K562 (cell line): ENCODE data around the gene OCIAD2. TPM values are rescaled to one million over a fixed set of nuclear protein-coding genes. Genes with fewer than 3 reads are reported as not detected.

ENCODE experiments used
- ATAC-seq: fragments of 200-7000 bp; cut with Tn5 transposase; 3 replicates; pipeline ENCODE4 v1.9.1; 2020; ENCODE audit warnings: moderate library complexity
- BruUV-seq: library from RNA; stranded (reverse); fragments of 400-500 nt; replicated peaks from 2 replicates; lab custom pipeline; 2021; lab: Mats Ljungman, UMichigan
- CTCF ChIA-PET: fragments of 300-600 bp; formaldehyde crosslinking; extraction: SDS; loops from one replicate; lab custom pipeline; 2021; ENCODE audit warnings: low intra/inter-chr PET ratio; lab: Yijun Ruan, JAX
- POLR2A ChIA-PET: fragments of 300-600, 350-650 bp; sonication (Branson Sonifier 250); formaldehyde crosslinking; extraction: SDS; loops from one replicate; lab custom pipeline; 2021; ENCODE audit warnings: antibody characterized with exemption, inconsistent platforms; lab: Yijun Ruan, JAX
- DNase-seq, 4 experiments: peaks; one replicate each; pipeline versions ENCODE4 v3.0.0 to v3.0.0-alpha.2; 2011 to 2018; ENCODE audit warnings: low spot score in 3 of 4, mixed read lengths in 3 of 4; ENCODE audit errors: extremely low read depth in 1 of 4
- FAIRE-seq: peaks from 2 replicates; lab custom pipeline; 2011; peaks lifted over from hg19 to GRCh38; lab: Jason Lieb, UNC
- H2AFZ ChIP-seq: 2 replicates; pipeline ENCODE4 v1.6.0; 2011; ENCODE audit warnings: low read depth, low read length, control low read depth, inconsistent platforms
- H3K27ac ChIP-seq: fragments of 200-600 bp; 3 replicates; pipeline ENCODE4 v1.8.0; 2011; ENCODE audit warnings: low read depth, mild to moderate bottlenecking, control low read depth, inconsistent platforms, low read length, moderate library complexity, mixed read lengths; ENCODE audit errors: extremely low read depth
- H3K27me3 ChIP-seq, 2 experiments: fragments of 300-600 bp in 1 of 2; 2 replicates in 1 of 2; 3 replicates in 1 of 2; pipeline versions ENCODE4 v1.6.0 to v1.8.0; 2011; ENCODE audit warnings: inconsistent platforms in 2 of 2, low read length in 2 of 2, mild to moderate bottlenecking in 1 of 2, mixed read lengths in 1 of 2, moderate library complexity in 1 of 2; ENCODE audit not compliant: control insufficient read depth in 2 of 2, insufficient read depth in 2 of 2
- H3K36me3 ChIP-seq: fragments of 300-600 bp; 3 replicates; pipeline ENCODE4 v1.8.0; 2011; ENCODE audit warnings: mild to moderate bottlenecking, low read length, inconsistent platforms; ENCODE audit not compliant: control insufficient read depth, insufficient read depth
- H3K4me1 ChIP-seq, 2 experiments: fragments of 200-600 bp in 1 of 2; replicated peaks in 1 of 2; 2 replicates in 1 of 2; 3 replicates in 1 of 2; pipeline versions ENCODE4 v1.5.1 to v1.8.0; 2011; ENCODE audit warnings: inconsistent platforms in 2 of 2, low read length in 2 of 2, mild to moderate bottlenecking in 1 of 2, mixed read lengths in 1 of 2, moderate library complexity in 1 of 2; ENCODE audit not compliant: control insufficient read depth in 2 of 2, insufficient read depth in 2 of 2
- H3K4me2 ChIP-seq: 2 replicates; pipeline ENCODE4 v1.6.1; 2011; ENCODE audit warnings: low read length, control low read depth, inconsistent platforms, mixed read lengths; ENCODE audit not compliant: insufficient read depth
- H3K4me3 ChIP-seq: fragments of 200-600 bp; sonication (generic), shearing (Covaris generic); 2 replicates; pipeline ENCODE4 v1.5.1; 2016; ENCODE audit warnings: control low read depth, inconsistent platforms
- H3K79me2 ChIP-seq: fragments of 200-600 bp; 3 replicates; pipeline ENCODE4 v1.8.0; 2011; ENCODE audit warnings: low read length, inconsistent platforms; ENCODE audit not compliant: control insufficient read depth, insufficient read depth
- H3K9ac ChIP-seq, 2 experiments: 2 replicates each; pipeline versions ENCODE4 v1.6.0 to v1.6.1; 2011; ENCODE audit warnings: low read depth in 2 of 2, low read length in 2 of 2, control low read depth in 1 of 2, inconsistent platforms in 1 of 2, mild to moderate bottlenecking in 1 of 2, mixed read lengths in 1 of 2; ENCODE audit not compliant: insufficient read depth in 1 of 2
- H3K9me1 ChIP-seq: one replicate; pipeline ENCODE4 v1.6.0; 2011; ENCODE audit warnings: inconsistent platforms, mild to moderate bottlenecking, low read length, moderate library complexity; ENCODE audit not compliant: control insufficient read depth, insufficient read depth
- H3K9me3 ChIP-seq: replicated peaks from 2 replicates; pipeline ENCODE4 v1.5.1; 2011; ENCODE audit warnings: low read depth, low read length, inconsistent platforms; ENCODE audit not compliant: control insufficient read depth, insufficient read depth
- H4K20me1 ChIP-seq: replicated peaks from 2 replicates; pipeline ENCODE4 v1.6.1; 2011; ENCODE audit warnings: low read length, inconsistent platforms, mixed read lengths; ENCODE audit not compliant: control insufficient read depth, insufficient read depth
- ARHGAP35 ChIP-seq: fragments of 450-650 bp; IDR thresholded peaks from 2 replicates; pipeline ENCODE4 v1.6.1; 2018; ENCODE audit not compliant: partially characterized antibody
- ATF7 ChIP-seq: fragments of 450-650 bp; IDR thresholded peaks from 2 replicates; pipeline ENCODE4 v1.7.1; 2014; ENCODE audit warnings: mild to moderate bottlenecking, moderate library complexity
- DMBX1 ChIP-seq: fragments of 250-450 bp; sonication (Bioruptor Pico); IDR thresholded peaks from 2 replicates; pipeline ENCODE4 v1.8.0; 2022; ENCODE audit warnings: inconsistent platforms, mild to moderate bottlenecking, moderate library complexity, borderline replicate concordance
- ETV5 ChIP-seq: sonication (generic); formaldehyde crosslinking; IDR thresholded peaks from 2 replicates; pipeline ENCODE4 v1.4.0; 2020; ENCODE audit warnings: low read depth, mild to moderate bottlenecking, missing genetic modification reagents
- JUN ChIP-seq, 2 experiments: sonication (generic) in 1 of 2; formaldehyde crosslinking in 1 of 2; IDR thresholded peaks; 2 replicates each; pipeline versions ENCODE4 v1.6.1 to v1.8.0; 2012 to 2022; ENCODE audit warnings: borderline replicate concordance in 2 of 2, mild to moderate bottlenecking in 2 of 2, improper control_type of control experiment in 1 of 2, low read depth in 1 of 2, low read length in 1 of 2, missing genetic modification reagents in 1 of 2
- NFIX ChIP-seq: fragments of 250-450 bp; sonication (Bioruptor Pico); IDR thresholded peaks from 2 replicates; pipeline ENCODE4 v1.4.0; 2020; ENCODE audit warnings: low read depth, mild to moderate bottlenecking, moderate library complexity
- NR2C1 ChIP-seq, 2 experiments: fragments of 450-650 bp; IDR thresholded peaks; 2 replicates each; pipeline ENCODE4 v1.6.1; 2017; ENCODE audit warnings: mild to moderate bottlenecking in 2 of 2, antibody characterized with exemption in 1 of 2, inconsistent platforms in 1 of 2, missing compliant biosample characterization in 1 of 2, missing genetic modification characterization in 1 of 2
- NRF1 ChIP-seq, 2 experiments: fragments of 450-650 bp; IDR thresholded peaks in 1 of 2; conservative IDR thresholded peaks in 1 of 2; 2 replicates each; pipeline ENCODE4 v1.6.1; 2014; ENCODE audit warnings: mild to moderate bottlenecking in 2 of 2
- RBM39 ChIP-seq: fragments of 200-400 bp; formaldehyde crosslinking; optimal IDR thresholded peaks from 2 replicates; pipeline ENCODE3; 2018; ENCODE audit warnings: low read depth, low read length
- RNF219 ChIP-seq: fragments of 250-450 bp; sonication (Bioruptor Pico); IDR thresholded peaks from 2 replicates; pipeline ENCODE4 v1.5.0; 2022; ENCODE audit warnings: mild to moderate bottlenecking
- SMARCA5 ChIP-seq: fragments of 450-650 bp; IDR thresholded peaks from 2 replicates; pipeline ENCODE4 v1.6.1; 2016
- SMARCE1 ChIP-seq: fragments of 450-650 bp; IDR thresholded peaks from 2 replicates; pipeline ENCODE4 v1.7.1; 2016; ENCODE audit warnings: mild to moderate bottlenecking
- SNRNP70 ChIP-seq: fragments of 200-400 bp; formaldehyde crosslinking; optimal IDR thresholded peaks from 2 replicates; pipeline ENCODE3; 2017; ENCODE audit warnings: low read depth, low read length
- ZFP36 ChIP-seq: fragments of 150-350 bp; IDR thresholded peaks from 2 replicates; pipeline ENCODE4 v1.6.1; 2018; ENCODE audit warnings: low read length, low read depth; ENCODE audit not compliant: partially characterized antibody
- ZNF12 ChIP-seq: sonication (generic); formaldehyde crosslinking; IDR thresholded peaks from 2 replicates; pipeline ENCODE4 v1.4.0; 2020; ENCODE audit warnings: mild to moderate bottlenecking, missing genetic modification reagents
- ZNF133 ChIP-seq: fragments of 250-450 bp; sonication (Bioruptor Pico); IDR thresholded peaks from 2 replicates; pipeline ENCODE4 v1.4.0; 2020; ENCODE audit warnings: mild to moderate bottlenecking
- ZNF197 ChIP-seq: fragments of 200-800 bp; sonication (Bioruptor generic); IDR thresholded peaks from 2 replicates; pipeline ENCODE4 v1.6.1; 2016; ENCODE audit warnings: low read depth, missing genetic modification characterization, missing compliant biosample characterization
- ZNF3 ChIP-seq: fragments of 250-450 bp; sonication (Bioruptor Pico); IDR thresholded peaks from 2 replicates; pipeline ENCODE4 v1.5.0; 2021; ENCODE audit warnings: mild to moderate bottlenecking, moderate library complexity
- ZNF316 ChIP-seq: fragments of 450-650 bp; IDR thresholded peaks from 2 replicates; pipeline ENCODE4 v1.6.1; 2016
- WGBS: fragments of 100-300 bp; shearing (Covaris generic); methylation state at CpG from one replicate; pipeline ENCODE4 v1.1.6; 2016; ENCODE audit warnings: low coverage, mixed read lengths; ENCODE audit not compliant: insufficient coverage; ENCODE audit errors: missing lambda C conversion rate; 5-methylcytosine and 5-hydroxymethylcytosine counted together
- in situ Hi-C: fragments of 300-500 bp; cut with MboI; formaldehyde crosslinking; loops from 4 replicates; pipeline ENCODE4 v1.15.0; 2018; ENCODE audit warnings: inconsistent platforms, mixed read lengths
- intact Hi-C: fragments of 100-400 bp; cut with micrococcal nuclease; formaldehyde crosslinking; loops from 2 replicates; pipeline ENCODE4 v1.14.2; 2022
- polyA plus RNA-seq, 8 experiments: library from polyadenylated mRNA; depleted of rRNA in 4 of 8; stranded (reverse) in 5 of 8; unstranded in 3 of 8; fragments of >200 nt; fragmentation: Nextera tagmentation in 2 of 8; fragmentation: Illumina TruSeq in 1 of 8; extraction: Ambion mirVana in 2 of 8; extraction: Trizol in 1 of 8; gene quantifications; 2 replicates each; pipeline versions ENCODE4 v1.2.1 to v1.2.3, GENCODE V29; 2011 to 2014; ENCODE audit warnings: inconsistent platforms in 1 of 8, missing spikeins in 1 of 8
- total RNA-seq, 7 experiments: library from RNA; depleted of rRNA in 6 of 7; stranded (reverse); fragments of >200 nt in 6 of 7; fragmentation: Illumina TruSeq in 2 of 7; extraction: Trizol in 2 of 7; gene quantifications; 2 replicates each; pipeline versions ENCODE4 v1.2.1 to v1.2.3, GENCODE V29; 2011 to 2021; ENCODE audit warnings: low replicate concordance in 1 of 7

The OCIAD2 gene
- total and polyA plus RNA-seq, 9 of the 15 experiments (the other 6 are each of a cell fraction or from before 2014, with no cell fraction given) = 0.11 to 0.98 TPM; not detected in 7

- peak in 2 of 4 experiments; percentile 28 to 68 for DNase-seq
- peaks cover 0 to 6% of the 10 kb centered on the region in 2 experiments; a peak in 1 of 5 replicates for H3K27me3 ChIP-seq
- peaks cover 0 to 6% of the 10 kb centered on the region in 2 experiments; a peak in 2 of 5 replicates for H3K4me1 ChIP-seq
- ChIA-PET POLR2A (no interaction called here), CTCF (no interaction called here)
- ATAC-seq = peak; percentile 87
- in situ Hi-C loops = no loop called here
- peak; percentile 85 for FAIRE-seq
- no peak overlapping the region for H3K4me3 ChIP-seq
- no TSS peak for BruUV-seq
- no peaks in the 10 kb centered on the region for H3K36me3 ChIP-seq
- no peak overlapping the region for H3K9ac ChIP-seq
- H3K27ac ChIP-seq = peak overlapping the region; percentile 50; the same call in 1 of the 3 replicates
- H4K20me1 ChIP-seq = no peaks in the 10 kb centered on the region; the same call in 1 of the 2 replicates
- 24% methylated on average over 3 of the region's 3 CpGs for WGBS
- intact Hi-C loops = no loop called here
- H2AFZ ChIP-seq = peak overlapping the region; percentile 19; the same call in 1 of the 2 replicates
- H3K9me3 ChIP-seq = no peaks in the 10 kb centered on the region
- H3K79me2 ChIP-seq = no peaks in the 10 kb centered on the region
- H3K9me1 ChIP-seq = no peaks in the 10 kb centered on the region
- H3K4me2 ChIP-seq = no peak overlapping the region
- TF ChIP-seq ZFP36 (no peak), ZNF133 (CRISPR knock-in tag) (no peak), SMARCA5 (no peak), ZNF197 (CRISPR knock-in tag) (no peak), DMBX1 (CRISPR knock-in tag) (no peak), RBM39 (no peak), ZNF3 (CRISPR knock-in tag) (no peak), ETV5 (CRISPR knock-in tag) (no peak), NR2C1 (IDR thresholded peaks at IDR 0.05) (no peak), NR2C1 (tag; IDR thresholded peaks at IDR 0.05) (no peak), ARHGAP35 (no peak), ZNF12 (CRISPR knock-in tag) (no peak), RNF219 (no peak), ATF7 (no peak; the same call in 1 of the 2 replicates), NRF1 (conservative IDR thresholded peaks at IDR 0.05 in 1 of 2, IDR thresholded peaks at IDR 0.05 in 1 of 2) (peak in 1 of 2 experiments; percentile 13; a peak in 2 of 4 replicates), SNRNP70 (no peak), SMARCE1 (peak; percentile 72), NFIX (CRISPR knock-in tag) (no peak), ZNF316 (no peak), JUN (IDR thresholded peaks at IDR 0.05; ENCODE audit: borderline replicate concordance, low read depth, low read length) (peak; percentile 87), JUN (CRISPR knock-in tag; IDR thresholded peaks at IDR 0.05; ENCODE audit: borderline replicate concordance) (no peak)
Measured at GRCh38 chr4:48909697-48910096, 3.1 kb upstream of the OCIAD2 start.
